ENCODE data around the gene PYCR2. TPM values are rescaled to one million over a fixed set of nuclear protein-coding genes. Genes with fewer than 3 reads are reported as not detected.

The PYCR2 gene
- total and polyA plus RNA-seq, 10 of the 15 experiments (the other 5 are each of a cell fraction or from before 2014, with no cell fraction given) = 1.7 to 81.8 (median 54.9) TPM

DNA sequence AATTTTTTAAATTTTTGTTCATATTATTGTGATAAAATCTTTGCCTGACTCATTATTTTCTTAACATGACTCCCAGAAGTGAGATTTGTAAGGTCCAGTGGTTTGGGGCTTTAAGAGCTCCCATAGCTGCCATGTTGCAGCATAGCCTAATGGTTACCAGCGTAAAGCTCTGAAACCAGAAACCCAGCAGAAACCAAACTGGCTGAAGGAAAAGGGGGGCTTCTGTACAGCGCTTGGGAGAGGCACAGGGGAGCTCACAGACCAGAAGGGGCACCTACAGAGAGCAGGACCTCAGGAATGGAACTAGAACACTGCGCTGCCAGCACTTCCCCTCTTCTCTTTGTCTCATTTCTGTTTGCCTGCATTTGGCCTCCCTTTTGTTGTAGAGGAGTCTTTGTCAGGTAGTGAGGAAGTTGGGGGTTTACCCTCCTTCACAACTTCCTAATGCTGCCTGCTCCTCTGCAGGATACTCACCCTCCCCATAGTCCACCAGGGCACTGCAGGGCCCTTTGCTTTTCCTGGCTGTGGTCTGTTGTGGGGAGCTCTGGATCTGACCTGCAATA, 2.6 kb upstream of the PYCR2 start (continued):
- no peak for TF ChIP-seq POLR2A (IDR thresholded peaks at IDR 0.05; ENCODE audit: low read depth, low read length)

DNA sequence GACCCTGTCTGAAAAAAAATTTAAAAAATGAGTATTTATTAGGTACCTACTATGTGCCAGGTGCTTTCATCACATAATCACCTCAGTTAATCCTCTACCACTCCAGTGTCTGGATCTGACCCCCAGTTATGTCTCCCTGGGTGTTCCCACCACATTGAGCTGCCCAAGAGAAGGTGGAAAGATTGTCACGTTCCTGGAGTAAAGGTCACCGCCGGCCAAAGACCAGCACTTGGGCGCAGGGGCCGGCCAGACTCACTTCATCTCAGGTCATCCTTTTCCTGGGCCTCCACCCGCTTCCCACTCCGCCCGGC, 714 bp downstream of the PYCR2 start:
- no peak for FAIRE-seq

More for the DNA sequence above, 714 bp downstream of the PYCR2 start:
- H3K9ac ChIP-seq (ENCODE audit: control insufficient read depth, insufficient read depth, low read length) = peak overlapping the region; percentile 99
- in situ Hi-C loops (cut with MboI) = no loop called here
- peak overlapping the region; percentile 97 for H3K4me2 ChIP-seq (ENCODE audit: control insufficient read depth, insufficient read depth)
- H2AFZ ChIP-seq (ENCODE audit: control insufficient read depth, low read depth, low read length) = peak overlapping the region; percentile 77; the same call in 1 of the 2 replicates
- POLR2A ChIA-PET = interaction anchor here (1.7 kb wide), 1 partner anchor 41 kb away, joined by 11 read pairs; the partner anchor contains the start of gene TMEM63A
- CTCF ChIA-PET = interaction anchor here (0.9 to 3.1 kb wide), 5 partner anchors 10 to 449 kb away, joined by 3 to 12 read pairs (median 5); partner anchors contain the start of gene SRP9
- SMC1A ChIA-PET (ENCODE audit: uncharacterized antibody, unreplicated experiment) = interaction anchor here (0.8 to 1.9 kb wide), 4 partner anchors 14 to 146 kb away, joined by 3 to 6 read pairs (median 3); partner anchors contain the start of gene SRP9
- WGBS (ENCODE audit: insufficient coverage, insufficient replicate concordance, low lambda C conversion rate, missing lambda C conversion rate) = 0% methylated on average over 8 of the region's 8 CpGs
- no peaks in the 10 kb centered on the region for H4K20me1 ChIP-seq (ENCODE audit: control insufficient read depth, insufficient read depth)
- ATAC-seq (no peak), DNase-seq (ENCODE audit: low read depth, low spot score) (no peak)
- peak overlapping the region; percentile 96 for H3K27ac ChIP-seq (ENCODE audit: control insufficient read depth, insufficient read depth)
- no TSS peak for BruUV-seq (replicated peaks)
- peak overlapping the region; percentile 94 for H3K4me3 ChIP-seq
- TF ChIP-seq CBFB (IDR thresholded peaks at IDR 0.05; ENCODE audit: low read depth) (no peak), NBN (IDR thresholded peaks at IDR 0.05) (no peak), NR2C2 (IDR thresholded peaks at IDR 0.05; ENCODE audit: borderline replicate concordance, control insufficient read depth, insufficient read length, low read depth) (no peak), SUZ12 (IDR thresholded peaks at IDR 0.05; ENCODE audit: unreplicated experiment) (no peak), BHLHE40 (IDR thresholded peaks at IDR 0.05; ENCODE audit: borderline replicate concordance in 1 of 2, low read depth in 2 of 2, low read length in 1 of 2) (peak in 1 of 2 experiments; percentile 14; a peak in 1 of 4 replicates)
- TF ChIP-seq, protein P1, sequence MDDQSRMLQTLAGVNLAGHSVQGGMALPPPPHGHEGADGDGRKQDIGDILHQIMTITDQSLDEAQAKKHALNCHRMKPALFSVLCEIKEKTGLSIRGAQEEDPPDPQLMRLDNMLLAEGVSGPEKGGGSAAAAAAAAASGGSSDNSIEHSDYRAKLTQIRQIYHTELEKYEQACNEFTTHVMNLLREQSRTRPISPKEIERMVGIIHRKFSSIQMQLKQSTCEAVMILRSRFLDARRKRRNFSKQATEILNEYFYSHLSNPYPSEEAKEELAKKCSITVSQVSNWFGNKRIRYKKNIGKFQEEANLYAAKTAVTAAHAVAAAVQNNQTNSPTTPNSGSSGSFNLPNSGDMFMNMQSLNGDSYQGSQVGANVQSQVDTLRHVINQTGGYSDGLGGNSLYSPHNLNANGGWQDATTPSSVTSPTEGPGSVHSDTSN (IDR thresholded peaks at IDR 0.05; ENCODE audit: insufficient replicate concordance, low read depth, low read length) = no peak
- TF ChIP-seq, protein P2, sequence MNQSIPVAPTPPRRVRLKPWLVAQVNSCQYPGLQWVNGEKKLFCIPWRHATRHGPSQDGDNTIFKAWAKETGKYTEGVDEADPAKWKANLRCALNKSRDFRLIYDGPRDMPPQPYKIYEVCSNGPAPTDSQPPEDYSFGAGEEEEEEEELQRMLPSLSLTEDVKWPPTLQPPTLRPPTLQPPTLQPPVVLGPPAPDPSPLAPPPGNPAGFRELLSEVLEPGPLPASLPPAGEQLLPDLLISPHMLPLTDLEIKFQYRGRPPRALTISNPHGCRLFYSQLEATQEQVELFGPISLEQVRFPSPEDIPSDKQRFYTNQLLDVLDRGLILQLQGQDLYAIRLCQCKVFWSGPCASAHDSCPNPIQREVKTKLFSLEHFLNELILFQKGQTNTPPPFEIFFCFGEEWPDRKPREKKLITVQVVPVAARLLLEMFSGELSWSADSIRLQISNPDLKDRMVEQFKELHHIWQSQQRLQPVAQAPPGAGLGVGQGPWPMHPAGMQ (IDR thresholded peaks at IDR 0.05; ENCODE audit: borderline replicate concordance) = no peak
- H3K36me3 ChIP-seq (ENCODE audit: control insufficient read depth in 2 of 2, insufficient read depth in 2 of 2, low read length in 1 of 2) = peaks cover 3 to 5% of the 10 kb centered on the region in 2 experiments
- no peaks in the 10 kb centered on the region for H3K27me3 ChIP-seq (replicated peaks in 1 of 2; ENCODE audit: control insufficient read depth in 2 of 2, insufficient read depth in 2 of 2, low read length in 1 of 2)
- RAD21 ChIA-PET (ENCODE audit: unreplicated experiment) = interaction anchor here (0.6 to 3.6 kb wide), 9 partner anchors 12 to 260 kb away, joined by 3 to 16 read pairs (median 4); partner anchors contain the start of genes H3-3A and TMEM63A
- peaks cover 17% of the 10 kb centered on the region for H3K79me2 ChIP-seq (ENCODE audit: control insufficient read depth, insufficient read depth, low read length)
- no peaks in the 10 kb centered on the region for H3K9me3 ChIP-seq (replicated peaks; ENCODE audit: control insufficient read depth, insufficient read depth, low read length)
- intact Hi-C loops (cut with micrococcal nuclease; ENCODE audit: unreplicated experiment) = loop anchor here (5.0 kb wide), 2 partner anchors 146 to 456 kb away; partner anchors contain the start of gene SRP9
- H3K4me1 ChIP-seq (ENCODE audit: control insufficient read depth, insufficient read depth, low read length) = peaks cover 7% of the 10 kb centered on the region
